HG03521 (cell line): ENCODE results near the gene EPS8.
"Not testable (repeated sequence)": the region's sequence is repeated elsewhere in the genome, so short reads cannot be mapped to it uniquely, and the experiment has no call there.

Source experiments
- ATAC-seq: cut with Tn5 transposase; IDR thresholded peaks from one replicate; pipeline ENCODE4 v1.9.1; 2021; ENCODE audit warnings: mild to moderate bottlenecking, moderate library complexity; ENCODE audit not compliant: unreplicated experiment

EPS8 gene

GRCh38 chr12:15662303-15662980 lies 126.7 kb downstream of the EPS8 start:
- ATAC-seq, result no peak

GRCh38 chr12:15651371-15651770 lies 137.8 kb downstream of the EPS8 start:
- no peak for ATAC-seq

- ATAC-seq, result no peak
Observed at GRCh38 chr12:15650399-15651128, 138.6 kb downstream of the EPS8 start.

GRCh38 chr12:15649347-15649746 lies 139.8 kb downstream of the EPS8 start:
- no peak for ATAC-seq

GRCh38 chr12:15648558-15648957 lies 140.6 kb downstream of the EPS8 start:
- no peak for ATAC-seq

GRCh38 chr12:15646581-15646980 lies 142.6 kb downstream of the EPS8 start:
- ATAC-seq, result no peak

- ATAC-seq, result no peak
Observed at GRCh38 chr12:15644700-15645099, 144.5 kb downstream of the EPS8 start.

- no peak for ATAC-seq
Observed at GRCh38 chr12:15638231-15638630, 151.0 kb downstream of the EPS8 start.

- ATAC-seq, result no peak
Observed at GRCh38 chr12:15636060-15636890, 152.9 kb downstream of the EPS8 start.

GRCh38 chr12:15634010-15634683 lies 155.0 kb downstream of the EPS8 start:
- no peak for ATAC-seq

GRCh38 chr12:15633201-15633600 lies 156.0 kb downstream of the EPS8 start:
- ATAC-seq, result no peak

- no peak for ATAC-seq
Observed at GRCh38 chr12:15632708-15633107, 156.5 kb downstream of the EPS8 start.

GRCh38 chr12:15631007-15631715 lies 158.0 kb downstream of the EPS8 start:
- no peak for ATAC-seq

GRCh38 chr12:15629761-15630160 lies 159.4 kb downstream of the EPS8 start:
- ATAC-seq, result no peak

- no peak for ATAC-seq
Observed at GRCh38 chr12:15629108-15629507, 160.1 kb downstream of the EPS8 start.

GRCh38 chr12:15627995-15628945 lies 160.9 kb downstream of the EPS8 start:
- no peak for ATAC-seq

GRCh38 chr12:15625075-15625474 lies 164.1 kb downstream of the EPS8 start:
- no peak for ATAC-seq

- no peak for ATAC-seq
Observed at GRCh38 chr12:15620741-15621539, 168.2 kb downstream of the EPS8 start.

GRCh38 chr12:15616495-15616894 lies 172.7 kb downstream of the EPS8 start:
- ATAC-seq, result not testable (repeated sequence)
